ENCODE results near the gene CDH23.

- TF ChIP-seq EP300 (IDR thresholded peaks at IDR 0.05) (no peak), POLR2A (IDR thresholded peaks at IDR 0.05) (no peak), POLR2AphosphoS5 (IDR thresholded peaks at IDR 0.05) (no peak)
- TF ChIP-seq, protein P1, sequence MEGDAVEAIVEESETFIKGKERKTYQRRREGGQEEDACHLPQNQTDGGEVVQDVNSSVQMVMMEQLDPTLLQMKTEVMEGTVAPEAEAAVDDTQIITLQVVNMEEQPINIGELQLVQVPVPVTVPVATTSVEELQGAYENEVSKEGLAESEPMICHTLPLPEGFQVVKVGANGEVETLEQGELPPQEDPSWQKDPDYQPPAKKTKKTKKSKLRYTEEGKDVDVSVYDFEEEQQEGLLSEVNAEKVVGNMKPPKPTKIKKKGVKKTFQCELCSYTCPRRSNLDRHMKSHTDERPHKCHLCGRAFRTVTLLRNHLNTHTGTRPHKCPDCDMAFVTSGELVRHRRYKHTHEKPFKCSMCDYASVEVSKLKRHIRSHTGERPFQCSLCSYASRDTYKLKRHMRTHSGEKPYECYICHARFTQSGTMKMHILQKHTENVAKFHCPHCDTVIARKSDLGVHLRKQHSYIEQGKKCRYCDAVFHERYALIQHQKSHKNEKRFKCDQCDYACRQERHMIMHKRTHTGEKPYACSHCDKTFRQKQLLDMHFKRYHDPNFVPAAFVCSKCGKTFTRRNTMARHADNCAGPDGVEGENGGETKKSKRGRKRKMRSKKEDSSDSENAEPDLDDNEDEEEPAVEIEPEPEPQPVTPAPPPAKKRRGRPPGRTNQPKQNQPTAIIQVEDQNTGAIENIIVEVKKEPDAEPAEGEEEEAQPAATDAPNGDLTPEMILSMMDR (IDR thresholded peaks at IDR 0.05), result peak; percentile 47 to 82
Measured at GRCh38 chr10:71708301-71708703, 311.6 kb downstream of the CDH23 start.

Data from suprapubic skin (tissue), 4 donors.